Choroid plexus epithelial cell (primary cell): ENCODE results near the gene GET4.

ENCODE experiments used
- DNase-seq: peaks from one replicate; pipeline ENCODE4 v3.0.0-alpha.2; 2010; ENCODE audit warnings: low read depth
- H3K4me3 ChIP-seq: 2 replicates; pipeline ENCODE4 v1.5.1; 2011; ENCODE audit warnings: low read depth, mild to moderate bottlenecking, control low read depth, low read length, moderate library complexity
- CTCF ChIP-seq: conservative IDR thresholded peaks from 2 replicates; pipeline ENCODE4 v1.5.1; 2011; ENCODE audit warnings: low read depth, mild to moderate bottlenecking, control low read depth, inconsistent platforms, low read length, moderate library complexity

The GET4 gene

GRCh38 chr7:891291-891690 is 14.9 kb downstream of the GET4 start:
- TF ChIP-seq CTCF: no peak
- H3K4me3 ChIP-seq: no peak overlapping the region
- no peak for DNase-seq

- H3K4me3 ChIP-seq: no peak overlapping the region
- no peak for TF ChIP-seq CTCF
- DNase-seq: no peak
These were observed 15.5 kb downstream of the GET4 start for GRCh38 chr7:891805-892204.

DNA sequence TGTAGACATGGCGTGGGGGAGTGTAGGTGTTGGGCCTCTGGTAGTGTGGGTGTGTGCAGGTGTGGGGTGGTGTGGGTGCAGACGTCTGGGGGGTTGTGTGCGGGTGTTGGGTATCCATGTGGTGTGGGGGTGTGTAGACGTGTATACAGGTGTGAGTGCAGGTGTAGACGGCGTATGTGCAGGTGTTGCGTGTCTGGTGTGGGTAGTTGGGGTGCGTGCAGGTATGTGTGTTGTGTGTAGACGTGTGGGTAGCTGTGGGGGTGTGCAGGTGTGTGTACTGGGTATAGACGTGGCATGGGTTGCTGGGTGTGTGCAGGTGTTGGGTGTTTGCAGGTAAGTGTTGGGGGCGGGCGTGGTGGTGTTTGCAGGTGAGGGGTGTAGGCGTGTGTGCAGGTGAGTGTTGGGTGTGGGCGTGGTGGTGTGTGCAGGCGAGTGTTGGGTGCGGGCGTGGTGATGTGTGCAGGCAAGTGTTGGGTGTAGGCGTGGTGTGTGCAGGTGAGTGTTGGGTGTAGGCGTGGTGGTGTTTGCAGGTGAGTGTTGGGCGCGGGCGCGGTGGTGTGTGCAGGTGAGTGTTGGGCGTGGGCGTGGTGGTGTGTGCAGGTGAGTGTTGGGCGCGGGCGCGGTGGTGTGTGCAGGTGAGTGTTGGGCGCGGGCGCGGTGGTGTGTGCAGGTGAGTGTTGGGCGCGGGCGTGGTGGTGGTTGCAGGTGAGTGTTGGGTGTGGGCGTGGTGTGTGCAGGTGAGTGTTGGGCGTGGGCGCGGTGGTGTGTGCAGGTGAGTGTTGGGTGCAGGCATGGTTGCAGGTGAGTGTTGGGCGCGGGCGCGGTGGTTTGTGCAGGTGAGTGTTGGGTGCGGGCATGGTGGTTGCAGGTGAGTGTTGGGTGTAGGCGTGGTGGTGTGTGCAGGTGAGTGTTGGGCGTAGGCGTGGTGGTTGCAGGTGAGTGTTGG is 16.6 kb downstream of the GET4 start:
- no peak for TF ChIP-seq CTCF
- DNase-seq: no peak
- no peak overlapping the region for H3K4me3 ChIP-seq

- no peak for DNase-seq
- TF ChIP-seq CTCF: no peak
- H3K4me3 ChIP-seq: no peak overlapping the region
These were observed 17.3 kb downstream of the GET4 start for GRCh38 chr7:893686-894085.

DNA sequence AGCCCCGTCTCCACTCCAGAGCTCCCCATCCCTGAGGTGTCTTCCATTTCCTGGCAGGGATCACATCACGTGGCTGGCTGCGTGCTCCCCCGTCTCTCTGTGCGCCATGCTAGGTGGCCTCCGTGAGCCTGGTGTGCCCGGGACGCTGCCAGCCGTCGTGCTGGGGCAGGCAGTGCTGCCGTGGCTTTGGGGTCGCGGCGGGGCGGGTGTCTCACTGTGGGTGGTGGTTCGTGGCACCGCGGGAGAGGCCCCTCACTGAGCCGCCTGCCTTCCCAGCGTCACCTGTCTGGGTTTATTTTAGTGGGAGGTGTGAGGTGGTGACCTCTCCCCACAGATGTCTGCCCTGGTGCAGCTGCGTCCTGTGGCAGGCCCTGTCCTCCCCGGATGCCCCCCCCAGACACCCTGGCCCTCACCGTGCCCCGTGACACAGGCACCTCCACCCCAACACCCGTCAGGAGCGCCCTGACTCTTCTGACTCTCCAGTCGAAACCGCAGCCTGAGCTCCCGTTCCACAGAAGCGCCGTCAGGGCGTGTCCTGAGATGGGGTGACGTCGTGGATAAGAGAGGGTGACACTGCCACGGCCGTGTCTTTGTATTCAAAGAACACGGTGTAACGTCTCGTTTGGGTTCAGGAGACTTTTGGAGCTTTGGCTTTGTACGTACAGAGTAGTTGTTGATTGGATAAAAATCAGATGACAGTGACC is 18.0 kb downstream of the GET4 start:
- no peak overlapping the region for H3K4me3 ChIP-seq
- TF ChIP-seq CTCF: no peak
- DNase-seq: no peak

DNA sequence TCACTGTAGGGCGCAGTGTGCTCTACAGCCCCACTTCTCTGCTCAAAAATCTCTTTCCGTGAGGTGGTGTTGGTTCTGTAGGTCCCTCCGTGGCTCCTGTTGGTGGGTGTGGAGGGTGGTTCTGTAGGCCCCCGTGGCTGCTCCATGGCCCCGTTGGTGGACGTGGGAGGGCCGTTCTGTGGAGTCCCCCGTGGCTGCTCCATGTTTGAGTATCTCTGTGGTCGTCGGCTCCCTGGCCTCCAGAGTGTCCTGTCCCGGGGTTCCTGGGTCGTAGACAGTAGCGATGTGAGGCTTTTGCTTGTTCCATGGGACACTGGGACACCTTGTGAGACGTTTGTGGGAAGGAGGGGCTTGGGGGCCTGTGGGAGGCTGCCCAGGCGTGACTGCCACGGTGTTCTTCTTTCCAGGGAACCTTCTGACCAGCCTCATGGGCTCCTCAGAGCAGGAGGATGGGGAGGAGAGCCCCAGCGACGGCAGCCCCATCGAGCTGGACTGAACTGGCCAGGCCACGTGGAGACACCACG is 18.6 kb downstream of the GET4 start:
- no peak for DNase-seq
- no peak overlapping the region for H3K4me3 ChIP-seq
- TF ChIP-seq CTCF: no peak
